WTC11 (cell line): ENCODE measurements around the gene PON1.

ENCODE experiments used
- CBFB ChIP-seq: sonication (generic); formaldehyde crosslinking; IDR thresholded peaks from 2 replicates; pipeline ENCODE4 v1.8.1; 2022; ENCODE audit warnings: mild to moderate bottlenecking, low read depth, missing genetic modification reagents
- JUN ChIP-seq: sonication (generic); formaldehyde crosslinking; IDR thresholded peaks from 2 replicates; pipeline ENCODE4 v1.8.0; 2023; ENCODE audit warnings: mild to moderate bottlenecking, missing genetic modification reagents
- NR3C1 ChIP-seq: sonication (generic); formaldehyde crosslinking; conservative IDR thresholded peaks from 2 replicates; pipeline ENCODE4 v1.8.1; 2023; ENCODE audit warnings: low read depth, mild to moderate bottlenecking, missing genetic modification reagents
- SP1 ChIP-seq: sonication (generic); formaldehyde crosslinking; conservative IDR thresholded peaks from 2 replicates; pipeline ENCODE4 v1.8.1; 2022; ENCODE audit warnings: missing genetic modification reagents
- ZNF121 ChIP-seq: sonication (generic); formaldehyde crosslinking; IDR thresholded peaks from 2 replicates; pipeline ENCODE4 v1.8.0; 2023; ENCODE audit warnings: missing genetic modification reagents
- TF ChIP-seq, protein P1 (sequence below): fragments of 200-600 bp; IDR thresholded peaks from 2 replicates; pipeline ENCODE4 v1.8.0; 2022; ENCODE audit warnings: antibody characterized with exemption
- TF ChIP-seq, protein P2 (sequence below): sonication (generic); formaldehyde crosslinking; conservative IDR thresholded peaks from 2 replicates; pipeline ENCODE4 v1.8.1; 2023; ENCODE audit warnings: mild to moderate bottlenecking, low read depth, missing genetic modification reagents, moderate library complexity
- TF ChIP-seq, protein P3 (sequence below): sonication (generic); formaldehyde crosslinking; conservative IDR thresholded peaks from 2 replicates; pipeline ENCODE4 v1.8.1; 2022; ENCODE audit warnings: mild to moderate bottlenecking, missing genetic modification reagents
- TF ChIP-seq, protein P4 (sequence below): sonication (generic); formaldehyde crosslinking; IDR thresholded peaks from 2 replicates; pipeline ENCODE4 v1.8.0; 2022; ENCODE audit warnings: mild to moderate bottlenecking, missing genetic modification reagents
- TF ChIP-seq, protein P5 (sequence below): sonication (generic); formaldehyde crosslinking; IDR thresholded peaks from 2 replicates; pipeline ENCODE4 v1.8.1; 2023; ENCODE audit warnings: mild to moderate bottlenecking, moderate library complexity, missing genetic modification reagents
- TF ChIP-seq, protein P6 (sequence below): sonication (generic); formaldehyde crosslinking; IDR thresholded peaks from 2 replicates; pipeline ENCODE4 v1.8.1; 2023; ENCODE audit warnings: mild to moderate bottlenecking, missing genetic modification reagents, moderate library complexity
- TF ChIP-seq, protein P7 (sequence below): sonication (generic); formaldehyde crosslinking; IDR thresholded peaks from 2 replicates; pipeline ENCODE4 v1.8.0; 2022; ENCODE audit warnings: mild to moderate bottlenecking, missing genetic modification reagents

DNA sequence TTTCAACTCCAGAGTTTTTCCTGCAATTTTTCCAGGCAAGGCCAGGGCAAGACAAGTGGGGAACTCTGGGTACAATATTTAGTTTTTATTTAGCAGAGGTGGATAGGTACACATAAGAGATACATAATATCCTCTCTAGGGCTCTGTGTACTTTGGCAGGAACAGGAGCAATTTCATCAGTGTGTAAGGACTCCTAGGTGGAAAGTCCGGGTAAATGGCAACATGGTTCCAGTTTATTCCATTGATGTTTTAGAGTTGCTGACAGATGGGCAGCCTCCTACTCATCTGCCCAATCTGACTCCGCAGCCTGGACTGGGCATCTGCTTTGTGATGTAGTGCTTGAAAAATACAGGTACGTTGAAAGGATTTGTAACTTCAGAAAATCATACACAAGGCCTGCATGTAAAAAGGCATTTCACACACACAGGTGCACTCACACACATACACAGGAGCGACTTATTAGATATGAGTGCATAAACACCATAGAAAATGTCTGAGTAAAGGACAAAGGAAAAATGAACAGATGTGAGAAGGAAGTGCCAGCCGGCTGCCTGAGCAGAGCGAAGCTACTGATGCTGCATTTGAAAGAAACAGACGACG, 5.7 kb downstream of the PON1 start:
- TF ChIP-seq ZNF121: no peak
- TF ChIP-seq CBFB: no peak
- TF ChIP-seq JUN: no peak
- TF ChIP-seq, protein P1, sequence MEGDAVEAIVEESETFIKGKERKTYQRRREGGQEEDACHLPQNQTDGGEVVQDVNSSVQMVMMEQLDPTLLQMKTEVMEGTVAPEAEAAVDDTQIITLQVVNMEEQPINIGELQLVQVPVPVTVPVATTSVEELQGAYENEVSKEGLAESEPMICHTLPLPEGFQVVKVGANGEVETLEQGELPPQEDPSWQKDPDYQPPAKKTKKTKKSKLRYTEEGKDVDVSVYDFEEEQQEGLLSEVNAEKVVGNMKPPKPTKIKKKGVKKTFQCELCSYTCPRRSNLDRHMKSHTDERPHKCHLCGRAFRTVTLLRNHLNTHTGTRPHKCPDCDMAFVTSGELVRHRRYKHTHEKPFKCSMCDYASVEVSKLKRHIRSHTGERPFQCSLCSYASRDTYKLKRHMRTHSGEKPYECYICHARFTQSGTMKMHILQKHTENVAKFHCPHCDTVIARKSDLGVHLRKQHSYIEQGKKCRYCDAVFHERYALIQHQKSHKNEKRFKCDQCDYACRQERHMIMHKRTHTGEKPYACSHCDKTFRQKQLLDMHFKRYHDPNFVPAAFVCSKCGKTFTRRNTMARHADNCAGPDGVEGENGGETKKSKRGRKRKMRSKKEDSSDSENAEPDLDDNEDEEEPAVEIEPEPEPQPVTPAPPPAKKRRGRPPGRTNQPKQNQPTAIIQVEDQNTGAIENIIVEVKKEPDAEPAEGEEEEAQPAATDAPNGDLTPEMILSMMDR: no peak
- TF ChIP-seq NR3C1: no peak
- TF ChIP-seq, protein P2, sequence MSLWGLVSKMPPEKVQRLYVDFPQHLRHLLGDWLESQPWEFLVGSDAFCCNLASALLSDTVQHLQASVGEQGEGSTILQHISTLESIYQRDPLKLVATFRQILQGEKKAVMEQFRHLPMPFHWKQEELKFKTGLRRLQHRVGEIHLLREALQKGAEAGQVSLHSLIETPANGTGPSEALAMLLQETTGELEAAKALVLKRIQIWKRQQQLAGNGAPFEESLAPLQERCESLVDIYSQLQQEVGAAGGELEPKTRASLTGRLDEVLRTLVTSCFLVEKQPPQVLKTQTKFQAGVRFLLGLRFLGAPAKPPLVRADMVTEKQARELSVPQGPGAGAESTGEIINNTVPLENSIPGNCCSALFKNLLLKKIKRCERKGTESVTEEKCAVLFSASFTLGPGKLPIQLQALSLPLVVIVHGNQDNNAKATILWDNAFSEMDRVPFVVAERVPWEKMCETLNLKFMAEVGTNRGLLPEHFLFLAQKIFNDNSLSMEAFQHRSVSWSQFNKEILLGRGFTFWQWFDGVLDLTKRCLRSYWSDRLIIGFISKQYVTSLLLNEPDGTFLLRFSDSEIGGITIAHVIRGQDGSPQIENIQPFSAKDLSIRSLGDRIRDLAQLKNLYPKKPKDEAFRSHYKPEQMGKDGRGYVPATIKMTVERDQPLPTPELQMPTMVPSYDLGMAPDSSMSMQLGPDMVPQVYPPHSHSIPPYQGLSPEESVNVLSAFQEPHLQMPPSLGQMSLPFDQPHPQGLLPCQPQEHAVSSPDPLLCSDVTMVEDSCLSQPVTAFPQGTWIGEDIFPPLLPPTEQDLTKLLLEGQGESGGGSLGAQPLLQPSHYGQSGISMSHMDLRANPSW: no peak
- TF ChIP-seq, protein P3, sequence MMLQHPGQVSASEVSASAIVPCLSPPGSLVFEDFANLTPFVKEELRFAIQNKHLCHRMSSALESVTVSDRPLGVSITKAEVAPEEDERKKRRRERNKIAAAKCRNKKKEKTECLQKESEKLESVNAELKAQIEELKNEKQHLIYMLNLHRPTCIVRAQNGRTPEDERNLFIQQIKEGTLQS (CRISPR knock-in tag): no peak
- TF ChIP-seq SP1 (CRISPR knock-in tag): no peak
- TF ChIP-seq, protein P4, sequence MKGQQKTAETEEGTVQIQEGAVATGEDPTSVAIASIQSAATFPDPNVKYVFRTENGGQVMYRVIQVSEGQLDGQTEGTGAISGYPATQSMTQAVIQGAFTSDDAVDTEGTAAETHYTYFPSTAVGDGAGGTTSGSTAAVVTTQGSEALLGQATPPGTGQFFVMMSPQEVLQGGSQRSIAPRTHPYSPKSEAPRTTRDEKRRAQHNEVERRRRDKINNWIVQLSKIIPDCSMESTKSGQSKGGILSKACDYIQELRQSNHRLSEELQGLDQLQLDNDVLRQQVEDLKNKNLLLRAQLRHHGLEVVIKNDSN (CRISPR knock-in tag): no peak
- TF ChIP-seq, protein P5, sequence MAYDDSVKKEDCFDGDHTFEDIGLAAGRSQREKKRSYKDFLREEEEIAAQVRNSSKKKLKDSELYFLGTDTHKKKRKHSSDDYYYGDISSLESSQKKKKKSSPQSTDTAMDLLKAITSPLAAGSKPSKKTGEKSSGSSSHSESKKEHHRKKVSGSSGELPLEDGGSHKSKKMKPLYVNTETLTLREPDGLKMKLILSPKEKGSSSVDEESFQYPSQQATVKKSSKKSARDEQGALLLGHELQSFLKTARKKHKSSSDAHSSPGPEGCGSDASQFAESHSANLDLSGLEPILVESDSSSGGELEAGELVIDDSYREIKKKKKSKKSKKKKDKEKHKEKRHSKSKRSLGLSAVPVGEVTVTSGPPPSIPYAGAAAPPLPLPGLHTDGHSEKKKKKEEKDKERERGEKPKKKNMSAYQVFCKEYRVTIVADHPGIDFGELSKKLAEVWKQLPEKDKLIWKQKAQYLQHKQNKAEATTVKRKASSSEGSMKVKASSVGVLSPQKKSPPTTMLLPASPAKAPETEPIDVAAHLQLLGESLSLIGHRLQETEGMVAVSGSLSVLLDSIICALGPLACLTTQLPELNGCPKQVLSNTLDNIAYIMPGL (CRISPR knock-in tag): no peak
- TF ChIP-seq, protein P6, sequence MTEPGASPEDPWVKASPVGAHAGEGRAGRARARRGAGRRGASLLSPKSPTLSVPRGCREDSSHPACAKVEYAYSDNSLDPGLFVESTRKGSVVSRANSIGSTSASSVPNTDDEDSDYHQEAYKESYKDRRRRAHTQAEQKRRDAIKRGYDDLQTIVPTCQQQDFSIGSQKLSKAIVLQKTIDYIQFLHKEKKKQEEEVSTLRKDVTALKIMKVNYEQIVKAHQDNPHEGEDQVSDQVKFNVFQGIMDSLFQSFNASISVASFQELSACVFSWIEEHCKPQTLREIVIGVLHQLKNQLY: no peak
- TF ChIP-seq, protein P7, sequence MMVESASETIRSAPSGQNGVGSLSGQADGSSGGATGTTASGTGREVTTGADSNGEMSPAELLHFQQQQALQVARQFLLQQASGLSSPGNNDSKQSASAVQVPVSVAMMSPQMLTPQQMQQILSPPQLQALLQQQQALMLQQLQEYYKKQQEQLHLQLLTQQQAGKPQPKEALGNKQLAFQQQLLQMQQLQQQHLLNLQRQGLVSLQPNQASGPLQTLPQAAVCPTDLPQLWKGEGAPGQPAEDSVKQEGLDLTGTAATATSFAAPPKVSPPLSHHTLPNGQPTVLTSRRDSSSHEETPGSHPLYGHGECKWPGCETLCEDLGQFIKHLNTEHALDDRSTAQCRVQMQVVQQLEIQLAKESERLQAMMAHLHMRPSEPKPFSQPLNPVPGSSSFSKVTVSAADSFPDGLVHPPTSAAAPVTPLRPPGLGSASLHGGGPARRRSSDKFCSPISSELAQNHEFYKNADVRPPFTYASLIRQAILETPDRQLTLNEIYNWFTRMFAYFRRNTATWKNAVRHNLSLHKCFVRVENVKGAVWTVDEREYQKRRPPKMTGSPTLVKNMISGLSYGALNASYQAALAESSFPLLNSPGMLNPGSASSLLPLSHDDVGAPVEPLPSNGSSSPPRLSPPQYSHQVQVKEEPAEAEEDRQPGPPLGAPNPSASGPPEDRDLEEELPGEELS (CRISPR knock-in tag): no peak
